ENCODE measurements around the gene HSPG2.
"Not testable (repeated sequence)": the region's sequence is repeated elsewhere in the genome, so short reads cannot be mapped to it uniquely, and the experiment has no call there.

The HSPG2 gene

GRCh38 chr1:21830792-21831453 lies 106.2 kb downstream of the HSPG2 start:
- DNase-seq: no peak
- ChIA-PET POLR2A (no interaction called here), CTCF (no interaction called here)
- no peaks in the 10 kb centered on the region for H3K27me3 ChIP-seq (replicated peaks in 2 of 5; ENCODE audit: control insufficient read depth in 4 of 5, insufficient read depth in 5 of 5, low read length in 4 of 5)
- H3K27ac ChIP-seq (ENCODE audit: insufficient read depth in 1 of 2, low read depth in 1 of 2, low read length in 2 of 2, poor library complexity in 1 of 2, severe bottlenecking in 2 of 2): no peak overlapping the region
- 97% methylated on average over 12 of the region's 23 CpGs for WGBS (ENCODE audit: insufficient coverage)
- no peaks in the 10 kb centered on the region for H3K4me1 ChIP-seq (ENCODE audit: control extremely low read depth in 1 of 4, control insufficient read depth in 4 of 4, insufficient read depth in 4 of 4, low read length in 3 of 4)
- H3K4me3 ChIP-seq (ENCODE audit: control insufficient read depth in 1 of 7, extremely low read depth in 1 of 7, insufficient read depth in 4 of 7, low read depth in 2 of 7, low read length in 6 of 7): no peak overlapping the region
- peaks cover 4 to 88% (median 52%) of the 10 kb centered on the region in 4 experiments for H3K36me3 ChIP-seq (ENCODE audit: control insufficient read depth in 4 of 4, insufficient read depth in 4 of 4, low read length in 3 of 4)
- H3K9me3 ChIP-seq (ENCODE audit: control extremely low read depth in 1 of 5, control insufficient read depth in 4 of 5, insufficient read depth in 2 of 5, low read depth in 1 of 5, low read length in 4 of 5): peaks cover 0 to 23% (median 21%) of the 10 kb centered on the region in 5 experiments

- WGBS (ENCODE audit: insufficient coverage): 94% methylated on average over 16 of the region's 17 CpGs
- ChIA-PET POLR2A (no interaction called here), CTCF (no interaction called here)
- peaks cover 0 to 14% (median 10%) of the 10 kb centered on the region in 5 experiments for H3K9me3 ChIP-seq (ENCODE audit: control extremely low read depth in 1 of 5, control insufficient read depth in 4 of 5, insufficient read depth in 2 of 5, low read depth in 1 of 5, low read length in 4 of 5)
- H3K36me3 ChIP-seq (ENCODE audit: control insufficient read depth in 4 of 4, insufficient read depth in 4 of 4, low read length in 3 of 4): peaks cover 2 to 84% (median 38%) of the 10 kb centered on the region in 4 experiments
- H3K4me1 ChIP-seq (ENCODE audit: control extremely low read depth in 1 of 4, control insufficient read depth in 4 of 4, insufficient read depth in 4 of 4, low read length in 3 of 4): peaks cover 0 to 2% (median 1%) of the 10 kb centered on the region in 4 experiments
- no peak overlapping the region for H3K4me3 ChIP-seq (ENCODE audit: control insufficient read depth in 1 of 7, extremely low read depth in 1 of 7, insufficient read depth in 4 of 7, low read depth in 2 of 7, low read length in 6 of 7)
- H3K27me3 ChIP-seq (replicated peaks in 2 of 5; ENCODE audit: control insufficient read depth in 4 of 5, insufficient read depth in 5 of 5, low read length in 4 of 5): no peaks in the 10 kb centered on the region
- no peak overlapping the region for H3K27ac ChIP-seq (ENCODE audit: insufficient read depth in 1 of 2, low read depth in 1 of 2, low read length in 2 of 2, poor library complexity in 1 of 2, severe bottlenecking in 2 of 2)
- no peak for DNase-seq
Observed at GRCh38 chr1:21829294-21829693, 107.8 kb downstream of the HSPG2 start.

- H3K9me3 ChIP-seq (ENCODE audit: control extremely low read depth in 1 of 5, control insufficient read depth in 4 of 5, insufficient read depth in 2 of 5, low read depth in 1 of 5, low read length in 4 of 5): peaks cover 0 to 8% (median 4%) of the 10 kb centered on the region in 5 experiments
- no peak overlapping the region for H3K27ac ChIP-seq (ENCODE audit: insufficient read depth in 1 of 2, low read depth in 1 of 2, low read length in 2 of 2, poor library complexity in 1 of 2, severe bottlenecking in 2 of 2)
- DNase-seq: no peak
- 97% methylated on average over 24 of the region's 28 CpGs for WGBS (ENCODE audit: insufficient coverage)
- H3K4me3 ChIP-seq (ENCODE audit: control insufficient read depth in 1 of 7, extremely low read depth in 1 of 7, insufficient read depth in 4 of 7, low read depth in 2 of 7, low read length in 6 of 7): no peak overlapping the region
- peaks cover 0 to 9% (median 7%) of the 10 kb centered on the region in 4 experiments for H3K4me1 ChIP-seq (ENCODE audit: control extremely low read depth in 1 of 4, control insufficient read depth in 4 of 4, insufficient read depth in 4 of 4, low read length in 3 of 4)
- no peaks in the 10 kb centered on the region for H3K27me3 ChIP-seq (replicated peaks in 2 of 5; ENCODE audit: control insufficient read depth in 4 of 5, insufficient read depth in 5 of 5, low read length in 4 of 5)
- peaks cover under 1 to 78% (median 32%) of the 10 kb centered on the region in 4 experiments for H3K36me3 ChIP-seq (ENCODE audit: control insufficient read depth in 4 of 4, insufficient read depth in 4 of 4, low read length in 3 of 4)
- CTCF ChIA-PET: interaction anchor here (1.1 kb wide), 1 partner anchor 37 kb away, joined by 3 read pairs; no protein-coding TSS in a partner anchor
- POLR2A ChIA-PET: no interaction called here
Observed at GRCh38 chr1:21828506-21829210, 108.5 kb downstream of the HSPG2 start.

GRCh38 chr1:21828075-21828474 lies 109.0 kb downstream of the HSPG2 start:
- POLR2A ChIA-PET: no interaction called here
- H3K4me3 ChIP-seq (ENCODE audit: control insufficient read depth in 1 of 7, extremely low read depth in 1 of 7, insufficient read depth in 4 of 7, low read depth in 2 of 7, low read length in 6 of 7): no peak overlapping the region
- CTCF ChIA-PET: interaction anchor here (1.1 kb wide), 1 partner anchor 37 kb away, joined by 3 read pairs; no protein-coding TSS in a partner anchor

DNA sequence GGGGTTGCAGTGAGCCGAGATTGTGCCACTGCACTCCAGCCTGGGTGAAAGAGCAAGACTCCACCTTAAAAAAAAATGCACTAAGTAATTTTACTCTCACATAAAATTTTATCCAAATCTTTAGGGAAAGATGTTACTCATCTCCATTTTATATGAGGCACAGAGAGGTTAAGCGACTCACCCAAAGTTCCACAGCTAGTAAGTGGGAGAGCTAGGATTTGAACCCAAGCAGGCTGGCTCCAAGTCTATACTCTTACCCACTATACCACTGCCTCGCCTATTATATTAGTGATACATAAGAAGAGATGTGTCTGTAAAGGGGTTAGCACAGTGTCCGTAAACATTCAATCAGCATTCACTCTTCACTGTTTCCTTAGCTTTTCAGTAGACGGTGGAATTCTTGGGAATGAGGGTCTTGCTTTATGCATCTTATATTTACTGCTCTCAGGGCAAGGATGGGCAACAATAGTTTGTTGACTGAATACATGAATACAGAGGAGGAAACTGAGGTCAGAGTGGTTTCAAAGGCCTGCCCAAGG lies 109.9 kb downstream of the HSPG2 start:
- Histone ChIP-seq H3K27ac (ENCODE audit: insufficient read depth in 1 of 2, low read depth in 1 of 2, low read length in 2 of 2, poor library complexity in 1 of 2, severe bottlenecking in 2 of 2) (no peak overlapping the region), H3K4me1 (ENCODE audit: control extremely low read depth in 1 of 4, control insufficient read depth in 4 of 4, insufficient read depth in 4 of 4, low read length in 3 of 4) (peaks cover 0 to 21% (median 16%) of the 10 kb centered on the region in 4 experiments), H3K9me3 (ENCODE audit: control extremely low read depth in 1 of 5, control insufficient read depth in 4 of 5, insufficient read depth in 2 of 5, low read depth in 1 of 5, low read length in 4 of 5) (no peaks in the 10 kb centered on the region), H3K36me3 (ENCODE audit: control insufficient read depth in 4 of 4, insufficient read depth in 4 of 4, low read length in 3 of 4) (peaks cover 0 to 71% (median 21%) of the 10 kb centered on the region in 4 experiments), H3K27me3 (replicated peaks in 2 of 5; ENCODE audit: control insufficient read depth in 4 of 5, insufficient read depth in 5 of 5, low read length in 4 of 5) (no peaks in the 10 kb centered on the region), H3K4me3 (ENCODE audit: control insufficient read depth in 1 of 7, extremely low read depth in 1 of 7, insufficient read depth in 4 of 7, low read depth in 2 of 7, low read length in 6 of 7) (no peak overlapping the region)
- CTCF ChIA-PET: interaction anchor here (1.5 kb wide), 1 partner anchor 137 kb away, joined by 3 read pairs; no protein-coding TSS in a partner anchor
- WGBS (ENCODE audit: insufficient coverage): 100% methylated on average over 1 of the region's 5 CpGs
- DNase-seq: no peak
- POLR2A ChIA-PET: interaction anchor here (0.5 kb wide), 1 partner anchor 225 kb away, joined by 3 read pairs; the partner anchor contains the start of gene CDC42

More at GRCh38 chr1:21828075-21828474, 109.0 kb downstream of the HSPG2 start:
- no peaks in the 10 kb centered on the region for H3K27me3 ChIP-seq (replicated peaks in 2 of 5; ENCODE audit: control insufficient read depth in 4 of 5, insufficient read depth in 5 of 5, low read length in 4 of 5)
- H3K27ac ChIP-seq (ENCODE audit: insufficient read depth in 1 of 2, low read depth in 1 of 2, low read length in 2 of 2, poor library complexity in 1 of 2, severe bottlenecking in 2 of 2): no peak overlapping the region
- H3K36me3 ChIP-seq (ENCODE audit: control insufficient read depth in 4 of 4, insufficient read depth in 4 of 4, low read length in 3 of 4): peaks cover 0 to 72% (median 26%) of the 10 kb centered on the region in 4 experiments
- no peak for DNase-seq
- peaks cover 0 to 3% (median 0%) of the 10 kb centered on the region in 5 experiments for H3K9me3 ChIP-seq (ENCODE audit: control extremely low read depth in 1 of 5, control insufficient read depth in 4 of 5, insufficient read depth in 2 of 5, low read depth in 1 of 5, low read length in 4 of 5)
- H3K4me1 ChIP-seq (ENCODE audit: control extremely low read depth in 1 of 4, control insufficient read depth in 4 of 4, insufficient read depth in 4 of 4, low read length in 3 of 4): peaks cover 0 to 15% (median 13%) of the 10 kb centered on the region in 4 experiments
- 97% methylated on average over 13 of the region's 13 CpGs for WGBS (ENCODE audit: insufficient coverage)

DNA sequence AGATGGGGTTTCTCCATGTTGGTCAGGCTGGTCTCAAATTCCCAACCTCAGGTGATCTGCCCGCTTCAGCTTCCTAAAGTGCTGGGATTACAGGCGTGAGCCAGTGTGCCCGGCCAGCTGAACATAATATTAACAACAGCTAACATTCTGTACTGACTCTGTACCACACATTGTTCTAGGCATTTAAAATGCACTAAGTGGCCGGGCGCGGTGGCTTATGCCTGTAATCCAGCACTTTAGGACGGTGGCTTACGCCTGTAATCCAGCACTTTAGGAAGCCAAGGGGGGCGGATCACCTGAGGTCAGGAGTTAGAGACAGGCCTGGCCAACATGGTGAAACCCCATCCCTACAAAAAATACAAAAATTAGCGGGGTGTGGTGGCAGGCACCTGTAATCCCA lies 110.4 kb downstream of the HSPG2 start:
- ChIA-PET POLR2A (interaction anchor here (0.5 kb wide), 1 partner anchor 226 kb away, joined by 3 read pairs; the partner anchor contains the start of gene CDC42), CTCF (interaction anchor here (1.1 to 2.0 kb wide), 3 partner anchors 11 to 137 kb away, joined by 3 to 5 read pairs (median 5); no protein-coding TSS in a partner anchor)
- Histone ChIP-seq H3K4me1 (ENCODE audit: control extremely low read depth in 1 of 4, control insufficient read depth in 4 of 4, insufficient read depth in 4 of 4, low read length in 3 of 4) (peaks cover 0 to 24% (median 16%) of the 10 kb centered on the region in 4 experiments), H3K36me3 (ENCODE audit: control insufficient read depth in 4 of 4, insufficient read depth in 4 of 4, low read length in 3 of 4) (peaks cover 0 to 70% (median 23%) of the 10 kb centered on the region in 4 experiments)
- H3K27ac ChIP-seq (ENCODE audit: insufficient read depth in 1 of 2, low read depth in 1 of 2, low read length in 2 of 2, poor library complexity in 1 of 2, severe bottlenecking in 2 of 2); DNase-seq; H3K4me3 ChIP-seq (ENCODE audit: control insufficient read depth in 1 of 7, extremely low read depth in 1 of 7, insufficient read depth in 4 of 7, low read depth in 2 of 7, low read length in 6 of 7); H3K27me3 ChIP-seq (replicated peaks in 2 of 5; ENCODE audit: control insufficient read depth in 4 of 5, insufficient read depth in 5 of 5, low read length in 4 of 5); H3K9me3 ChIP-seq (ENCODE audit: control extremely low read depth in 1 of 5, control insufficient read depth in 4 of 5, insufficient read depth in 2 of 5, low read depth in 1 of 5, low read length in 4 of 5): not testable (repeated sequence)
- WGBS (ENCODE audit: insufficient coverage): 98% methylated on average over 9 of the region's 10 CpGs
